Peyer's patch (tissue), 4 donors: ENCODE data around the gene DNM3. TPM values are rescaled to one million over a fixed set of nuclear protein-coding genes. Genes with fewer than 3 reads are reported as not detected.

Experiments used
- DNase-seq, 3 donors: peaks; one replicate each; pipeline ENCODE4 v3.0.0-alpha.2; 2017 to 2019
- H3K27ac ChIP-seq, 4 donors: fragments of 200-600 bp; sonication (generic); one replicate each; pipeline ENCODE4 v1.5.1; 2016 to 2019
- H3K27me3 ChIP-seq, 2 donors: fragments of 200-600 bp; sonication (generic); one replicate each; pipeline ENCODE4 v1.5.1; 2019
- H3K36me3 ChIP-seq, 3 donors: fragments of 200-600 bp; sonication (generic); one replicate each; pipeline ENCODE4 v1.5.1; 2016 to 2019
- H3K4me1 ChIP-seq, 4 donors: fragments of 200-600 bp; sonication (generic); one replicate each; pipeline ENCODE4 v1.5.1; 2016 to 2019
- H3K4me3 ChIP-seq, 4 donors: fragments of 200-600 bp; sonication (generic); 1 replicate in 3 of 4; 2 replicates in 1 of 4; pipeline ENCODE4 v1.5.1; 2016 to 2019; ENCODE audit warnings: mild to moderate bottlenecking in 1 of 4
- H3K9me3 ChIP-seq, 4 donors: fragments of 200-600 bp; sonication (generic); one replicate each; pipeline ENCODE4 v1.5.1; 2016 to 2019; ENCODE audit warnings: mild to moderate bottlenecking in 1 of 4
- CTCF ChIP-seq, 6 experiments: fragments of 450-650 bp in 4 of 6; fragments of 200-600 bp in 2 of 6; sonication (generic) in 1 of 6; IDR thresholded peaks; one replicate each; pipeline ENCODE4 v1.5.1; 2017 to 2019; ENCODE audit warnings: antibody characterized with exemption in 6 of 6, mild to moderate bottlenecking in 3 of 6, moderate library complexity in 1 of 6
- POLR2A ChIP-seq, 2 donors: fragments of 450-650 bp; IDR thresholded peaks; one replicate each; pipeline ENCODE4 v1.5.1; 2017; ENCODE audit warnings: antibody characterized with exemption in 2 of 2, mild to moderate bottlenecking in 2 of 2, moderate library complexity in 2 of 2
- total RNA-seq, 4 donors: library from RNA; depleted of rRNA; stranded (reverse); fragments of >200 nt; gene quantifications; one replicate each; pipeline ENCODE4 v1.1.0, GENCODE V29; 2016

DNM3 gene
- total RNA-seq, 4 donors from 2014 or later = 1.4 to 11.6 (median 2.0) TPM

GRCh38 chr1:172447641-172448040 is 606.3 kb downstream of the DNM3 start:
- Histone ChIP-seq H3K27ac (no peak overlapping the region), H3K36me3 (no peaks in the 10 kb centered on the region), H3K4me1 (peaks cover 0 to 26% (median 5%) of the 10 kb centered on the region in 4 donors), H3K4me3 (no peak overlapping the region), H3K27me3 (no peaks in the 10 kb centered on the region), H3K9me3 (no peaks in the 10 kb centered on the region)
- DNase-seq = no peak
- no peak for TF ChIP-seq POLR2A (IDR thresholded peaks at IDR 0.05)
- no peak for TF ChIP-seq CTCF (IDR thresholded peaks at IDR 0.05)

DNA sequence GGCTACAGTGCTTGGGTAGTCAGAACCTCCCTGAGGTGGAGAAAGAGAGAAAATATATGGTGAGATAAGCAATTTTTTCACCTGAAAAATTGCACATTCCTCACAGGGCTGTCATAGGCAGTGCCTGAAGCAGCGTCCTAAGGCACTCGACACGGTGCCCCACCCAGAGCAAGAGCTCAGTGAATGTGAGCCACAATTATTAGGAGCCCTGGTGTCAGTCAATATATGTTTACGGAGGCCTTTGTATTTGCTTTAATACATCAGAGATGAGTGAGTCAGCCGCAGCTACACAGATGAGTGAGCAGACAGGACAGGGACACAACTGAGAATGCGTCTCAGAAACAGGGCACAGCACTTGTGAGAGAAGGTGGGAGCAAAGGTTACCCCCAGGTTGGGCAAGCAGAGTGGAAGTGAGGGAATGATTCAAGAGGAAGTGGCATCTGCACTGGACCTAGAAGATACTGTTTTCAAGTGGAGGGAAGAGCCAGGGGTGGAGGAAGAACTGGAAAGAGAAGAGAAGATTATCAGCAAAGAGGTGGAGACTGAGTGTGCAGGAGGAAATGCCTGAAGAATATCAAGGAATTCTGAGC is 607.8 kb downstream of the DNM3 start:
- DNase-seq = peak in 2 of 3 donors; percentile 68 to 84
- H3K4me1 ChIP-seq = peaks cover 0 to 26% (median 3%) of the 10 kb centered on the region in 4 donors

GRCh38 chr1:172449585-172450523 is 608.6 kb downstream of the DNM3 start:
- Histone ChIP-seq H3K4me1 (peaks cover 0 to 26% (median 2%) of the 10 kb centered on the region in 4 donors), H3K36me3 (no peaks in the 10 kb centered on the region), H3K4me3 (peak overlapping the region in 2 of 4 donors; percentile 10 to 22), H3K27ac (peak overlapping the region in 3 of 4 donors; percentile 60 to 87 (median 82)), H3K27me3 (no peaks in the 10 kb centered on the region), H3K9me3 (no peaks in the 10 kb centered on the region)
- DNase-seq = peak; percentile 21 to 79 (median 64)
- TF ChIP-seq CTCF (IDR thresholded peaks at IDR 0.05) (peak; percentile 48 to 96 (median 88)), POLR2A (IDR thresholded peaks at IDR 0.05) (no peak)

More for the DNA sequence above, 607.8 kb downstream of the DNM3 start:
- TF ChIP-seq CTCF (IDR thresholded peaks at IDR 0.05) (peak in 1 of 6 experiments; percentile 2), POLR2A (IDR thresholded peaks at IDR 0.05) (peak in 1 of 2 donors; percentile 69)
- Histone ChIP-seq H3K36me3 (no peaks in the 10 kb centered on the region), H3K27me3 (no peaks in the 10 kb centered on the region), H3K4me3 (peak overlapping the region in 1 of 4 donors; percentile 22), H3K9me3 (no peaks in the 10 kb centered on the region), H3K27ac (peak overlapping the region in 3 of 4 donors; percentile 60 to 87 (median 82))

DNA sequence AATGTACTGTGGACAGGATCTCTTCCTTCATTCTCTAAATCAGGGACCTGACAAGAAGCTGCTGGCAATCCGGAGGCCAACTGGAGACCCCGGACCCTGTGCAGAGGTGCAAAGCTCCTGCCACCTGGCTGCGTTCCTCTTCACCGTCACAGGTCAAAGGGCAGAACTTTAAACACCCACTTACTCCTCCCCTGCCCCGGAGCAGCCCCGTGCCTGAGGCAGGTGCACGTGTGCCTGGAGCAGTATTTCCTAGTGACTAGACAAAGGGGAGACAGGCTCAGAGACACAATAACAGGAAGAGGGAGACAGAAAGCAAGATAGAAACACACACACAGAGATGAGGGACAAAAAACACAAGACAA is 609.2 kb downstream of the DNM3 start:
- Histone ChIP-seq H3K9me3 (no peaks in the 10 kb centered on the region), H3K4me1 (peaks cover 0 to 26% (median 2%) of the 10 kb centered on the region in 4 donors), H3K4me3 (peak overlapping the region in 2 of 4 donors; percentile 10 to 22), H3K27me3 (no peaks in the 10 kb centered on the region), H3K36me3 (no peaks in the 10 kb centered on the region), H3K27ac (peak overlapping the region in 3 of 4 donors; percentile 60 to 87 (median 82))
- DNase-seq = peak in 2 of 3 donors; percentile 77
- peak in 1 of 6 experiments; percentile 9 for TF ChIP-seq CTCF (IDR thresholded peaks at IDR 0.05)
- peak in 1 of 2 donors; percentile 41 for TF ChIP-seq POLR2A (IDR thresholded peaks at IDR 0.05)

- peak in 2 of 3 donors; percentile 52 to 55 for DNase-seq
- TF ChIP-seq POLR2A (IDR thresholded peaks at IDR 0.05) = no peak
- TF ChIP-seq CTCF (IDR thresholded peaks at IDR 0.05) = no peak
- no peaks in the 10 kb centered on the region for H3K27me3 ChIP-seq
- no peak overlapping the region for H3K4me3 ChIP-seq
- H3K4me1 ChIP-seq = peaks cover 0 to 26% (median 2%) of the 10 kb centered on the region in 4 donors
- no peaks in the 10 kb centered on the region for H3K9me3 ChIP-seq
- peak overlapping the region in 3 of 4 donors; percentile 60 to 87 (median 82) for H3K27ac ChIP-seq
- H3K36me3 ChIP-seq = no peaks in the 10 kb centered on the region
These were observed 609.7 kb downstream of the DNM3 start for GRCh38 chr1:172451002-172451443.
